Right lobe of liver (tissue), 4 donors: ENCODE data around the gene C17orf100.

Experiments
- POLR2A ChIP-seq: fragments of 450-650 bp; IDR thresholded peaks from one replicate; pipeline ENCODE4 v1.6.1; 2017; ENCODE audit warnings: antibody characterized with exemption, mild to moderate bottlenecking
- TF ChIP-seq, protein P1 (sequence below), 4 donors: fragments of 200-600 bp in 3 of 4; fragments of 450-650 bp in 1 of 4; IDR thresholded peaks; one replicate each; pipeline versions ENCODE4 v1.5.1 to v1.8.0; 2016 to 2022; ENCODE audit warnings: antibody characterized with exemption in 4 of 4, mild to moderate bottlenecking in 2 of 4
- donor health status: DM: no; HTN: no; CAD: no.
- donor health status: DM: no; HTN: no; CAD: no.
- donor health status: DM: no; HTN: yes; CAD: no.

GRCh38 chr17:6610011-6610410 is 41.6 kb upstream of the C17orf100 start:
- TF ChIP-seq, protein P1, sequence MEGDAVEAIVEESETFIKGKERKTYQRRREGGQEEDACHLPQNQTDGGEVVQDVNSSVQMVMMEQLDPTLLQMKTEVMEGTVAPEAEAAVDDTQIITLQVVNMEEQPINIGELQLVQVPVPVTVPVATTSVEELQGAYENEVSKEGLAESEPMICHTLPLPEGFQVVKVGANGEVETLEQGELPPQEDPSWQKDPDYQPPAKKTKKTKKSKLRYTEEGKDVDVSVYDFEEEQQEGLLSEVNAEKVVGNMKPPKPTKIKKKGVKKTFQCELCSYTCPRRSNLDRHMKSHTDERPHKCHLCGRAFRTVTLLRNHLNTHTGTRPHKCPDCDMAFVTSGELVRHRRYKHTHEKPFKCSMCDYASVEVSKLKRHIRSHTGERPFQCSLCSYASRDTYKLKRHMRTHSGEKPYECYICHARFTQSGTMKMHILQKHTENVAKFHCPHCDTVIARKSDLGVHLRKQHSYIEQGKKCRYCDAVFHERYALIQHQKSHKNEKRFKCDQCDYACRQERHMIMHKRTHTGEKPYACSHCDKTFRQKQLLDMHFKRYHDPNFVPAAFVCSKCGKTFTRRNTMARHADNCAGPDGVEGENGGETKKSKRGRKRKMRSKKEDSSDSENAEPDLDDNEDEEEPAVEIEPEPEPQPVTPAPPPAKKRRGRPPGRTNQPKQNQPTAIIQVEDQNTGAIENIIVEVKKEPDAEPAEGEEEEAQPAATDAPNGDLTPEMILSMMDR (IDR thresholded peaks at IDR 0.05), result no peak
- TF ChIP-seq POLR2A, result no peak
